Measurements from ENCODE around the gene POGLUT3.

POGLUT3 gene

GRCh38 chr11:108500721-108501120, 2.5 kb upstream of the POGLUT3 start:
- no peak for DNase-seq (ENCODE audit: low read depth in 2 of 2)

- no peak for DNase-seq (ENCODE audit: low read depth in 2 of 2)
Observed at GRCh38 chr11:108500169-108500568, 2.0 kb upstream of the POGLUT3 start.

- no peak for DNase-seq (ENCODE audit: low read depth in 2 of 2)
Observed at GRCh38 chr11:108498816-108499408, 728 bp upstream of the POGLUT3 start.

GRCh38 chr11:108497317-108498045, 703 bp downstream of the POGLUT3 start:
- DNase-seq (ENCODE audit: low read depth in 2 of 2): peak; percentile 35 to 55

GRCh38 chr11:108496643-108497256, 1.4 kb downstream of the POGLUT3 start:
- DNase-seq (ENCODE audit: low read depth in 2 of 2): no peak

GRCh38 chr11:108495326-108495725, 2.9 kb downstream of the POGLUT3 start:
- no peak for DNase-seq (ENCODE audit: low read depth in 2 of 2)

- DNase-seq (ENCODE audit: low read depth in 2 of 2): no peak
Observed at GRCh38 chr11:108494182-108494581, 4.0 kb downstream of the POGLUT3 start.

- DNase-seq (ENCODE audit: low read depth in 2 of 2): no peak
Observed at GRCh38 chr11:108491936-108492335, 6.2 kb downstream of the POGLUT3 start.

- no peak for DNase-seq (ENCODE audit: low read depth in 2 of 2)
Observed at GRCh38 chr11:108486828-108487227, 11.4 kb downstream of the POGLUT3 start.

GRCh38 chr11:108486331-108486730, 11.9 kb downstream of the POGLUT3 start:
- DNase-seq (ENCODE audit: low read depth in 2 of 2): no peak

GRCh38 chr11:108483163-108483562, 15.0 kb downstream of the POGLUT3 start:
- no peak for DNase-seq (ENCODE audit: low read depth in 2 of 2)

GRCh38 chr11:108474664-108475463, 23.3 kb downstream of the POGLUT3 start:
- no peak for DNase-seq (ENCODE audit: low read depth in 2 of 2)

- no peak for DNase-seq (ENCODE audit: low read depth in 2 of 2)
Observed at GRCh38 chr11:108472681-108473080, 25.5 kb downstream of the POGLUT3 start.

GRCh38 chr11:108468478-108468864, 29.7 kb downstream of the POGLUT3 start:
- DNase-seq (ENCODE audit: low read depth in 2 of 2): no peak

GRCh38 chr11:108467091-108467823, 30.9 kb downstream of the POGLUT3 start, which contains the start of gene C11orf65:
Gene C11orf65 (minus strand): TSS chr11:108467529. CDS start chr11:108461559, 5,970 bp downstream.
- peak; percentile 89 to 90 for DNase-seq (ENCODE audit: low read depth in 2 of 2)

GRCh38 chr11:108466405-108466804, 31.8 kb downstream of the POGLUT3 start:
- no peak for DNase-seq (ENCODE audit: low read depth in 2 of 2)

GRCh38 chr11:108453207-108453835, 44.9 kb downstream of the POGLUT3 start:
- DNase-seq (ENCODE audit: low read depth in 2 of 2): no peak

Measured in activated CD4-positive, alpha-beta T cell treated with anti-CD3 and anti-CD28 coated beads for 24 hours (primary cell).